Ishikawa (cell line): ENCODE measurements around the gene RANGAP1.

ENCODE experiments used
- CEBPB ChIP-seq: IDR thresholded peaks from 2 replicates; pipeline ENCODE4 v1.6.1; 2012
- CREB1 ChIP-seq: IDR thresholded peaks from 2 replicates; pipeline ENCODE4 v1.6.1; 2012; ENCODE audit warnings: low read depth
- EGR1 ChIP-seq: IDR thresholded peaks from 2 replicates; pipeline ENCODE4 v1.6.1; 2012
- EP300 ChIP-seq: IDR thresholded peaks from 2 replicates; pipeline ENCODE4 v1.6.1; 2012; ENCODE audit warnings: borderline replicate concordance
- FOXM1 ChIP-seq: IDR thresholded peaks from 2 replicates; pipeline ENCODE4 v1.6.1; 2012; ENCODE audit warnings: low read depth, borderline replicate concordance
- MAX ChIP-seq: IDR thresholded peaks from 2 replicates; pipeline ENCODE4 v1.6.1; 2012
- NFIC ChIP-seq: IDR thresholded peaks from 2 replicates; pipeline ENCODE4 v1.6.1; 2012
- RAD21 ChIP-seq: IDR thresholded peaks from 2 replicates; pipeline ENCODE4 v1.6.1; 2012; ENCODE audit warnings: low read depth
- REST ChIP-seq: IDR thresholded peaks from 2 replicates; pipeline ENCODE4 v1.6.1; 2012; ENCODE audit warnings: low read depth, mild to moderate bottlenecking
- TAF1 ChIP-seq: IDR thresholded peaks from 2 replicates; pipeline ENCODE4 v1.6.1; 2012; ENCODE audit warnings: low read depth, mild to moderate bottlenecking
- TCF12 ChIP-seq: IDR thresholded peaks from 2 replicates; pipeline ENCODE4 v1.6.1; 2012; ENCODE audit warnings: low read depth
- TEAD4 ChIP-seq: IDR thresholded peaks from 2 replicates; pipeline ENCODE4 v1.6.1; 2012
- USF1 ChIP-seq: IDR thresholded peaks from 2 replicates; pipeline ENCODE4 v1.6.1; 2012
- YY1 ChIP-seq: IDR thresholded peaks from 2 replicates; pipeline ENCODE4 v1.6.1; 2012; ENCODE audit warnings: low read depth
- ZBTB7A ChIP-seq: IDR thresholded peaks from 2 replicates; pipeline ENCODE4 v1.6.1; 2012; ENCODE audit warnings: low read depth

RANGAP1 gene

GRCh38 chr22:41285820-41286638, at the start of gene RANGAP1:
Gene RANGAP1 (minus strand): TSS chr22:41286187. CDS start chr22:41281044, 5,143 bp downstream.
- TF ChIP-seq ZBTB7A (no peak), FOXM1 (peak; percentile 93), CEBPB (peak; percentile 53; the same call in 1 of the 2 replicates), NFIC (0 out of 2 replicates have a peak, but pooled peaks have one; percentile 22), REST (no peak), CREB1 (peak; percentile 62), TAF1 (peak; percentile 59; the same call in 1 of the 2 replicates), TCF12 (peak; percentile 32; the same call in 1 of the 2 replicates), YY1 (peak; percentile 87), EP300 (peak; percentile 43), RAD21 (no peak), MAX (peak; percentile 94), EGR1 (no peak), USF1 (peak; percentile 12; the same call in 1 of the 2 replicates), TEAD4 (0 out of 2 replicates have a peak, but pooled peaks have one; percentile 8)

- no peak for TF ChIP-seq YY1
Observed at GRCh38 chr22:41334951-41335635, 49.1 kb upstream of the RANGAP1 start.

- TF ChIP-seq TCF12 (no peak), CREB1 (no peak), REST (no peak), TAF1 (no peak), ZBTB7A (no peak), CEBPB (no peak), EP300 (no peak), EGR1 (no peak), TEAD4 (no peak), RAD21 (no peak), YY1 (no peak), USF1 (no peak), MAX (no peak), NFIC (no peak), FOXM1 (no peak)
Observed at GRCh38 chr22:41334215-41334614, 48.2 kb upstream of the RANGAP1 start.

- TF ChIP-seq USF1 (no peak), ZBTB7A (no peak), EP300 (no peak), MAX (no peak), CREB1 (no peak), TAF1 (no peak), CEBPB (no peak), NFIC (no peak), TEAD4 (no peak), FOXM1 (no peak), REST (no peak), TCF12 (no peak)
Observed at GRCh38 chr22:41333806-41334205, 47.8 kb upstream of the RANGAP1 start.
